ENCODE data around the gene SSTR3.

GRCh38 chr22:37193629-37194191 is 18.6 kb downstream of the SSTR3 start:
- TF ChIP-seq CTCF (IDR thresholded peaks at IDR 0.05; ENCODE audit: insufficient read depth, low read length) (no peak), POLR2AphosphoS5 (IDR thresholded peaks at IDR 0.05; ENCODE audit: low read depth) (no peak), SPI1 (IDR thresholded peaks at IDR 0.05; ENCODE audit: borderline replicate concordance, low read depth) (no peak), GABPA (IDR thresholded peaks at IDR 0.05; ENCODE audit: low read depth) (no peak)
- TF ChIP-seq, protein P1, sequence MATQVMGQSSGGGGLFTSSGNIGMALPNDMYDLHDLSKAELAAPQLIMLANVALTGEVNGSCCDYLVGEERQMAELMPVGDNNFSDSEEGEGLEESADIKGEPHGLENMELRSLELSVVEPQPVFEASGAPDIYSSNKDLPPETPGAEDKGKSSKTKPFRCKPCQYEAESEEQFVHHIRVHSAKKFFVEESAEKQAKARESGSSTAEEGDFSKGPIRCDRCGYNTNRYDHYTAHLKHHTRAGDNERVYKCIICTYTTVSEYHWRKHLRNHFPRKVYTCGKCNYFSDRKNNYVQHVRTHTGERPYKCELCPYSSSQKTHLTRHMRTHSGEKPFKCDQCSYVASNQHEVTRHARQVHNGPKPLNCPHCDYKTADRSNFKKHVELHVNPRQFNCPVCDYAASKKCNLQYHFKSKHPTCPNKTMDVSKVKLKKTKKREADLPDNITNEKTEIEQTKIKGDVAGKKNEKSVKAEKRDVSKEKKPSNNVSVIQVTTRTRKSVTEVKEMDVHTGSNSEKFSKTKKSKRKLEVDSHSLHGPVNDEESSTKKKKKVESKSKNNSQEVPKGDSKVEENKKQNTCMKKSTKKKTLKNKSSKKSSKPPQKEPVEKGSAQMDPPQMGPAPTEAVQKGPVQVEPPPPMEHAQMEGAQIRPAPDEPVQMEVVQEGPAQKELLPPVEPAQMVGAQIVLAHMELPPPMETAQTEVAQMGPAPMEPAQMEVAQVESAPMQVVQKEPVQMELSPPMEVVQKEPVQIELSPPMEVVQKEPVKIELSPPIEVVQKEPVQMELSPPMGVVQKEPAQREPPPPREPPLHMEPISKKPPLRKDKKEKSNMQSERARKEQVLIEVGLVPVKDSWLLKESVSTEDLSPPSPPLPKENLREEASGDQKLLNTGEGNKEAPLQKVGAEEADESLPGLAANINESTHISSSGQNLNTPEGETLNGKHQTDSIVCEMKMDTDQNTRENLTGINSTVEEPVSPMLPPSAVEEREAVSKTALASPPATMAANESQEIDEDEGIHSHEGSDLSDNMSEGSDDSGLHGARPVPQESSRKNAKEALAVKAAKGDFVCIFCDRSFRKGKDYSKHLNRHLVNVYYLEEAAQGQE (IDR thresholded peaks at IDR 0.05; ENCODE audit: insufficient replicate concordance, low read depth), result no peak

All from HL-60 (cell line).